ENCODE data around the gene UCP1.
A peak's percentile ranks its signal among the peaks of the same experiment; 100 is the strongest.

UCP1 gene, protein sequence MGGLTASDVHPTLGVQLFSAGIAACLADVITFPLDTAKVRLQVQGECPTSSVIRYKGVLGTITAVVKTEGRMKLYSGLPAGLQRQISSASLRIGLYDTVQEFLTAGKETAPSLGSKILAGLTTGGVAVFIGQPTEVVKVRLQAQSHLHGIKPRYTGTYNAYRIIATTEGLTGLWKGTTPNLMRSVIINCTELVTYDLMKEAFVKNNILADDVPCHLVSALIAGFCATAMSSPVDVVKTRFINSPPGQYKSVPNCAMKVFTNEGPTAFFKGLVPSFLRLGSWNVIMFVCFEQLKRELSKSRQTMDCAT

DNA sequence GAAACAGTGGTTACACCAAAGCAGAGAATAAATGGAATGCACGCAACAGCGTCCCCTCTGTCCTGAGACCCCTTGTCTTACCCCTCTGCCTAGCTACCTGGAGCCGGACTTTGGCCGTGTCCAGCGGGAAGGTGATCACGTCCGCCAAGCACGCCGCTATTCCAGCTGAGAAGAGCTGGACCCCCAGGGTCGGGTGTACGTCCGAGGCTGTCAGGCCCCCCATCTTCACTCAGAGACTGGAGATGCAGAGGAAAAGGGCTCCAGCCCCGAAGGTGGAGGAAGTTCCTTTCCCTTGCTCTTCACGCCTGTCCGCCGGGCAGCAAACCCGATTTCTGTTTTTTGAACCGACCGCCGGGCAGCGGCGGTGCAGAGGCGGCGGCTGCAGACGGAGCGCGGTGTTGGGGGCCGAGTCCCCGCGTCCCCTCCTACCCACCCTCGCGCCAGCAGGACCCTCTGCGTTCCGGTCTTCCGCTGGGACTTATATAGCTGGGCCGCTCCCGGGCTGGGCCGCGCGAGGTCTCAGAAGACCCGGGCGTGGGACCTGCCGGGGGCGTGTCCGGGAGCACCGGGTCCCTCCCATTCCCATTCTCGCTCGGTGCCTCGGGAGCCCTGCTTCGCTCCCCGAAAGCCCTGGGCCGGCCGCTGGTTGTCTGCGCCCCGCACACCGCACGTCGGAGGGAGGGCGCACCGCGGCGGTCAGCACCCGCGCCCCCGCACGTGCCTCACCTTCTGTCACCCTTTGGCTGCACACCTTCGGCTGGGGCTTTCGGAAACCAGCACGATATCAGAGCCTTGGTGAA lies at the start of gene UCP1:
Gene UCP1 (minus strand): TSS at position 455 of the 800 bp plus-strand sequence. CDS start 232 bp downstream, at position 223.
- DNase-seq, result peak in 1 of 2 experiments; percentile 61

DNA sequence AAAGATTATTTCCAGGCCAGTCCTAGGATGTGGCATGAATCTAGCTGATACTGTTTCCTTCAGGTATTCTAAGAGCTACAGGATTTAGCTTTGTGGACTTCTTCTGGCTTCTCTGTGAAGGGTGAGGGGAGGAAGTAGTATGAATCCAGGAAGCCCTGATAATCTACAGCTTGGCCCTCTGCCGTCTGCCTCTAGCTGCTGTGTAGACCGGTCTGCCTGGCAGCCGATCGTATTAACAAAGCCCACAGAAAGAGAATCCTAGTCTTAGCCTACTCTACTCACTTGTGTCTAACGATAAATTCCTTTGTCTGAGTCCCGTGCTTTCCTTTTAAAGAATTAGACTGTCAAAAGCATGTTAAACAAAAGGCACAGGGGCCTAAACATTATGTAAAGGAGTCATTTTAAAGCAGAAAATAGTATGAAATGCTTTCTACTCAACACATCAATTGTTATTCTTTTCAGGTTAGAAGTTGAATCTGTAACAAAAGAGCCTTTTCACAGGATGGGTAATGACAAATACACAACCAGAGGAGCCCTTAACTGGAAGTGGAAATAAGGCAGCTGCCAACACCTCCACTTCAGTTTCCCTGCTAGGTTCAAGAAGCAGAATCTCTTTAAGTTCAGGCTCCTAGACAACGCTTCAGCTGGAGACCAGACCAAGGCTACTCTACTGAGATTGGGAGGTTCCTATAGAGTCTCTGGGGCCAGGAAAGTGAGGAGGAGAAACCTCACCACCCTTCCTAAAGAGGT lies 48.9 kb upstream of the UCP1 start:
- DNase-seq, result no peak

DNA sequence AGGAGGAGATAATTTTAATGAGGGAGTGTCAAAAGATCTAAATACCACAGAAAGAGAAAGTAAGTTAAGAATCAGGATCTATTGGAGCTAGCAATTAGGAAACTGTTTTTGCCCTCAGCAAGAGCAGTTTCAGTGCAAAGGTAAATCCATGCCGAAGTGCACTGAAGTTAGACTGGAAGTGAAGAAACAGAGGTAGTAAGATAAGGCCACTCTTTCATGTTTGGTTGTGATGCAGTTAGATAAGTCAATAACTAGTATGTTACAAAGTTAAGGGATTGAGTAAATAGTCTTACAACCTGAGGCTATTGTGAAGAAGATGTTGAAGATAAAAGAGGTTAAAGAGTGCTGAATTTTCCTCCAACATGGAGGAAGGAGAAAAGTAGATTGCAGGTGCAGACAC lies 46.7 kb upstream of the UCP1 start:
- DNase-seq, result no peak

DNA sequence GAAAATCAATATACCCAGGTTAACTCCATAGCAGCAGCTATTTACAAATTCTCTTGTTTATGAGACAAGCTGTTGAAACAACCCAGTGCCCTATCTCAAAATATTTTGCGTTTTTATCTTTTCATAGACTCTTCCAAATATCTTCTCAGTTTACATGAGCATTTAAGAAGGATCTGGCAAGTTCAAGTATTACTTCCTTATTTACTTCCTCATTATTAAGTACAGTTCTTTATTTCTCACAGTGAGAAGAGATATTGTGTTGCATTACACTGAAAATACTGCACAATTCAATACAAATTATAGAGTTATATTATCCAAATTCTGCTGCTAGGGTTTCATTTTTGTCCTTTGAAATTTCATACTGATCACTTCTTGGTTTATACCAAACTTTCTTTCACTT lies 43.6 kb upstream of the UCP1 start:
- no peak for DNase-seq

DNA sequence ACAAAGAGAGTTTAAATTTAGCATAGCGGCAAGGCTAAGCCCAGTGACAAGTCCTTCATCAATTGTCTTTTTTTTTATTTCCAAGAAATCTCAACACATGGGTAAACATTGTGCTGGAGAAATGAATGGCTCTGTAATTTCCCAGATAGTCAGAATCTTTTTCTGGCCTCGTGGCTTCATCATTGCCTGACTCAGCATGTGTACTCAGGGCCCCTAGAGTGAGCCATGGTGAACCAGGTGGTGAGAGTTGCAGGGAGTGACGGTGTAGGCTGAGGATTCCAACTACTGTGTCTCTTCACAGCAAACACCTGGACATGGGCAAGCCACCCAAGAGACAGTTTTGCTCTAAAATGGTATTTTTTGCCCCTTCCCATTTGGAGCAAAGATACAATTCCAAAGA lies 43.1 kb upstream of the UCP1 start:
- DNase-seq, result no peak

DNA sequence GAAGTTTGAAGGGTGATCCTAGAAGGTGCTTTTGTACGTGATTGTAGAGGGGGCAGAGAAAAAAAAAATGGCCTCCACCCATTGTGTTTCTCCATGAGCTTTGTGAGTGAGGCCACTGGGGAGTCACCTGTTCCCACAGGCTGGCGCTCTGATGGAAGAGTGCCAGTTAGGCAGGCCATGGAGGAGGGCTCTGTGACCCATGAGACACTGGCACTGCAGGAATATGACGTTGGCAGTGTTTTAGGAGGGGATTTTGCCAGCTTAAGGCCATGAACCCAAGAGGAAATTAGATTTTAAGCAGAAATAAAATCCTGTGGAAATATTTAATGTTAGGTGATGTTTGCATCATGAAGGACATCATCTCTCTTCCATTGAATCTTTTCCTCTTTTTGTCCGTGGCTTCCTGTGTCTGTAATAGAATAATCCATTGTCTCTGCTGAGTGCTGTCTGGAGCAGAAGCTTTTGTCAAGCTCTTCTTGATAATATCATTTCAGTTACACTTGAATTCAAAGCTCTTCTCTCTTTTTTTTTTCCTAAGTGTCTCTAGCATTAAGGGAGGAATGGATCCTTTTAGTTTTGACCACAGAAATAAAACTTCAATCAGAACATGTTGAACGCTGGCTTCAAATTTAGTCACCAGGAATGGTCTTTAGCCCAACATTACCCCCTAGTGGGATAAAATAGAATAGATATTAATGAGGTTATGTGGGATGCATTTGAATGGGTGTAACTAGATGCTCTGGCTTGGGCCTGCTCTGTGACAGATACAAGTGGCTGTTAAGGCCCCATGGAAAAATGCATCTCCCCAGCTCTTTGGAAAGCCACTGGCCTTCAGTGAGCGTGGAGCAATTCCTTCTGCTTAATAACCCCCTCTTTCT lies 41.0 kb upstream of the UCP1 start:
- DNase-seq, result peak; percentile 61 to 87

DNA sequence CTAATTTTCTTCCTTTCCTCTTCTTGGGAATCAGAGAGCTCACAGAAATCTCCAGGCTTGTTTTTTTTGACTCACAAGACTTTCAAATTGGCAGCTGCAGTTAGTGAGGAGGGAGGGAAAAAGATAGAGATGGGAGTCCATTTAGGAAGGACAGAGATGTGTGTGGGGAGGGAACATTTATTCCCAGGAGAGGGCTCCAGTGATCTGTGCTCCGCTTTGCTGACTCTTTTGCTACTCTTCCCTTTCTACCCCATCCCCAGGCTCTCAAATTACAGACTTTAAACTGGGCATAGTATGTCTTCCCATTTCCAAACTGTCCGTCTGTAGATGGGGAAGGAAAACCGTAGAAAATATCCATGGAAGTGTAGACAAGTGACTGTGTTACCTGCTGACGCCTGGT lies 39.1 kb upstream of the UCP1 start:
- DNase-seq, result no peak

DNA sequence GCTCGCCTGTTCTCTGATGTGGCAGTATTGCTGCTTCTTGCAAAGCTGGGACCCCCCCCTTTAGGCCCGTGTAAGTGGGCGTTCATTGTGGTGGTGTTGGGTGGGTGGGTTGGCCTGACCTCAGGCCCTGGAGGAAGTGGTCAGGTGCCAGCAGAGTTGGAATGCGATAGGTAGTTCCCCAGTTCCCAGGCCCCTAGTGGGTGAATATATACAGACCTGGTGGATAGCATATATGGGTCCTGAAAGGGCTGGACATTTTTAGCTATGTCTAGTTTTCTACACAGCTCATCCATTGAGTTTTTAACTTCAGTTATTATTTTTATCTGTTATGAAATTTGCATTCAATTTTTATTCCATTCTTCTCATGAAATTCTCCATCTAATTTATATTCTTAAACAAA lies 35.8 kb upstream of the UCP1 start:
- DNase-seq, result no peak

DNA sequence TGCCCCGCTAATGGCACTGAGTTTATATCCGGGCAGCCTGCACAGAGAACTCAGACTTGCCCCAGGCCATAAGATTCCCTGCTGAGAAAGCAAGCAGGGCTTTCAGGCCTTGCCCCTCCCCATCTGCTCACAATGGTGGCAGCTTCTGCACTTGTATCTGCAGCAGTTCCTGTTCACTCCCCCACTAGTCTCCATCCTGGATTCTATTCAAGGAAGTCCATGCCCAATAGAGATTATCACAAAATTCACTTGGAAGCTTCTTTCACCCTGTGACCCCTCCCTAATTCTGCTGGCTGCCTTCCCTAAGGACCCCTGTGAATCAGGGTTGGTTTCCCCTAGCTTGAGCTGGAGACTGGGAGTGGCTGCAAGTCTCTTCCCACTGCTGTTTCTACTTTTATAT lies 34.5 kb upstream of the UCP1 start:
- DNase-seq, result no peak

DNA sequence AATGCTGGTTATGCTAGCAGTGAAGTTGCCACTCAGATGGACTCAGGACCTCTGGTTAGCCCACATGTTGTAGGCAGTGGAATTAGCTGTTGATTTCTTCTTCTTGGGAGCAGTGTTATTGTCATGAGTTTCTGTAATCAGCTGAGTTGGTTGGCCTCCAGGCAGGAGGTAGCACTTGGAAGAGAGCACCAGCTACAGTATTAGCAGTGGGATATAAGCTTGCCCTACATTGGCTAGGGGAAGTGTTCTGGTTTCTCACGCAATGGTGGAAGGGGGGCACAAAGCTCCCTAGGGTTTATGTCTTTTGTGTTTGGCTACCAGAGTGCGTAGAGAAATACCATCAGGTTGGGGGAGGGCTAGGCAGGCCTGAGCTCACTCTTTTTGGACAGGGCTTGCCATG lies 34.0 kb upstream of the UCP1 start:
- no peak for DNase-seq

DNA sequence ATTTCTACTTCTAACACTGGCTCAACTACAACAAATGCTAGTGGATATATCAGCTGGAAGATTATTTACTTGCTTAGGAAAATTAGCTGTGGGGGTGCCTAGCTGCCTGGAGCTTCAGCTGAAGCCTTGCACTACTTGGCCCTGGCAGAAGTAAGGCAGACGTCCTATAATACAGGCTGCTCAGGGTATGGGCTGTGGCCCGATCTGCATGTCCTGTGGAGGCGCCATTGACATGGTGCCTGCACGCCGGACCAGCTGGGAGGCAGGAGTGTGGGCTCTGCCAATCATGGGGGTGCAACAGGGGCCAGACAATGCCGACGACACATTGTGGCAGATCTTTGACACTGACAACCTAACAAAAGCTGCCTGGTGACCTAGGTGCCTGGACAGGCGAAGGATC lies 31.6 kb upstream of the UCP1 start:
- peak; percentile 65 to 89 for DNase-seq

DNA sequence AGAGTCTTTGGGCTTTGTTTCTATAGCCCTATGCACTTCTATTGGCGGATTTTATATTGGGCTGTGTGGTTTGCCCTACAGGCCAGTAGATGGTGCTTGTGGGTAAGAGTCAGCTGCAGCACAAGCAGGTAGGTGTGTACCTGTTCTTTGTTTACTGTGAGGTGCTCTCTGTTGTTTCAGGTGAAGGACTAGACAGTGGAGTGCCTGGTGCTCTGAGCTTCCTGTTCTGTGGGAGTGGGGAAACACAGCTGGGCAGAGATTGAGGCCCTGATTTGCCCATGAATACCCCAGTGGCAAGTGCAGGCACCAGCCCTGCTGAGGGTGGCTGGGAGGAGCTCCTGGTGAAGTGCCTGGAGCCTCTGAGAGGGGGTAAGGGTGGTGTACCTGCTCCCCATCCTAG lies 26.3 kb upstream of the UCP1 start:
- DNase-seq, result peak; percentile 52 to 71

DNA sequence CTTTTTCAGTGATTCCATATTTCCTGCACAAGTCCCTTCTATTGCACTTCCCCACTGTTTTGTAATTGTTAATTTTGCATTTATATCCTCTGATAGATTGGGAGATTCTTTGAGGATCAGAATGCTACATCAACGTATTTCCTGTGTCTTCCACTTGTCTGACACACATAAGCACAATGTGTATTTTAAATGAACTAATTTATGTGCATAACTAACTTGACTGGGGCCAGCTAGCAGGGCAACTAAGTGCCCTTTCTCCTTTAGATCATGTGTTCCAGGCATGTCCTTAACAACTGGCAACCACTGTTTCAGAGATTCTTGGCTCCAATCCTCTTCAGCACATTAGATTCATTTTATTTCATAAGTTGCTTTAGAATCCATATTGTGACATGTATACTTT lies 15.7 kb upstream of the UCP1 start:
- DNase-seq, result no peak

DNA sequence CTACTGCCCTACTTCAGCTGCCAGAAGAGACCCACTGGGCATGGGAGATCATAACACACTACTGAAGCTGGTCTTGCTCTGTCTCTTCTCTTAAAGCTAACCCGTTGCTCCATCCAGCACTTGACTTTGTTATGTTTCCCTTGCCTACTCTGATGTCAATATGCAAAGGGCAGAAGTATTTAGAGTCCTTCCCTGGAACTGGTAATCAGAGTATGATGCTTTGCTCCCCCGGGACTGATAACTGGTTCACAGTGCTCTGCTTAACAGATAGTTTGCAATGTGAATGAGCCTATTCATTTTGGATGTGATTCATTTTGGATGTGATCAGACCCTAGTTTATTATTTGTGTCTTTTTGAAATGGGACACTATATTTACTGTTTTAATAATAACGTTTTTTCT lies 12.3 kb upstream of the UCP1 start:
- peak; percentile 57 to 64 for DNase-seq

DNA sequence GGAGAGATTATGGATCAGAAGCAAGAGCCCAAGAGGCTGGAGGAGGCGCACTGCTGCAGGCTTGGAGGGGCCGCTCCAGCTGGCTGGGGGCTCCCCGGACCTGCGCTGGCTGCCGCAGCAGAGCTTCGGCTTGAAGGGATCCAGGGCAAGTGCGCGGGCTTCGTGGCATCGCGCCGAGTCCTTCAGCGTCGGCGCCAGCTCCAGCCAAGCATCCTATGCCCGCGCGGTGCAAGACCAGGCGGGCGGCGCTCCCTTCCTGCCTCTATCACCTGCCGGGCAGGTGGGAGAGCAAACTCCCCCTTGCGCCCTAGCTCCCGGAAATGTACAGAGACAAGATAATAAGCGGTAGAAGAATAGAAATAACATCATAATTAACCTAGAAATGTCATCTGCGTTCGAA lies 10.5 kb upstream of the UCP1 start:
- peak in 1 of 2 experiments; percentile 57 for DNase-seq

DNA sequence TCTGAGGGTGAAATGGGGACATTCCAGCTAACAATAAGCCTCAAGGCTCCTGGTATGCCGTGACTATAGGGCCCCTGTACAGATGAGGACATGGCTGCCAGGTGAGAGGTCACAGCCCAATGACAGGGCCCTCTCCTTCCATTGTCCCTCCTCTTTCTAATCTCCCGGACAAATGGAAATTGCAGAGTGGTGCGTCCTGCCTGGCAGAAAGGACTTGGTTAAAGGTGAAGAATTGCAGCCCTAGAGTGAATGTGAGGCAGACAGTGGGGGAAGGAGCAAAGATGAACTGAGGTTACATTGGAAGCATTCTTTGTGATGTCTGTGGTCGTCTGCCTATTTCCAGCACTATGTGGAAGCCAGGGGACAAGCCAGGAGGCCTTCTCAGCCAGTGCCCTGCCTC lies 6.7 kb upstream of the UCP1 start:
- DNase-seq, result no peak

DNA sequence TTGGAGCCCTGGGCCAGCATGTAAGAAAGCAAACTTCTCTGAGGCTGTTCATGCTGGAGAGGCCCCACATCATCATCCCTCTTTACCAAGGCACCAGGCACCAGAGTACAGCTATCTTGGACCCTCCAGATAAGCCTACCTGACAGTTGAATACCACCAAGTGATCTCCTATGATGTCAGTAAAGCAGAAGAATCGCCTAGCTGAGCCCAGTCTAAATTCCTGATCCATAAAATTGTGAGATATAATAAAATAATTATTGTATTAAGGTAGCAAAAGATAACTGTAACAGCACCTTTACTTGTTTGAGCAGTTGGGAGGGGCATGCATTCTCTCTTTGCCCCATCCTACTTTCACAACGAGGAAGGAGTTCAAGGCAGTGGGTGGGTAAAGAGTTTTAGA lies 2.9 kb upstream of the UCP1 start:
- DNase-seq, result no peak

DNA sequence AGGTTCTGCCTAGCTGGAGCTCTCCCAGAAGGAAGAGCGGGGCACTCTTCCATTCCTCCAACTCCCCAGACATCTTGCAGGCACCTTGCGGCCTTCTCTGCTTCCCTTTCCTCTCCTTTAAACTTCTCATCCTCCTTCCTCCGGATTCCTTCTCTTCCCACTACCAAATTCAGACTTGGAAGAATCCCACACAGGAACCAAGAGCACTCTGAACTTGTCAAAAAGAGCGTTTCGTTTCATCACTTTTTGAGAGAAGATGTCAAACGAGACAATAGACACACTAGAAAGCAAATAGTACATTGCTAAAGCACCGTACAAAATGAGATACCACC lies 512 bp upstream of the UCP1 start:
- DNase-seq, result no peak

DNA sequence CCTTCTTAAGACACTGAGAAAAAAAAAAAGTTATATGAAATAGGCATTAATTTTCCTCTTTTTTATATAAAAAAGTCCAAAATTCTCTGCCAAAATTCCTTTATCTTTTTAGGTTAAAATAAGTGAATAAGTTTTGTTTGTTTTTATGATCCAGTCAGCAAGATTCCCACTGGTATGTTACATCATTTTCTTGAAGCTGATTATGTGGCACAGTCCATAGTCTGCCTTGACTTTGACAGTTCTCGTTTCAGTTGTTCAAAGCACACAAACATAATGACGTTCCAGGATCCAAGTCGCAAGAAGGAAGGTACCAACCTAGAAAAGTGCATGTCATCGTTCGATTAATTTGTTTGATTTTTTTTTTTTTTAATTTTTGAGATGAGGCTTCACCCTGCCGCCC lies 9.1 kb downstream of the UCP1 start:
- DNase-seq, result no peak

DNA sequence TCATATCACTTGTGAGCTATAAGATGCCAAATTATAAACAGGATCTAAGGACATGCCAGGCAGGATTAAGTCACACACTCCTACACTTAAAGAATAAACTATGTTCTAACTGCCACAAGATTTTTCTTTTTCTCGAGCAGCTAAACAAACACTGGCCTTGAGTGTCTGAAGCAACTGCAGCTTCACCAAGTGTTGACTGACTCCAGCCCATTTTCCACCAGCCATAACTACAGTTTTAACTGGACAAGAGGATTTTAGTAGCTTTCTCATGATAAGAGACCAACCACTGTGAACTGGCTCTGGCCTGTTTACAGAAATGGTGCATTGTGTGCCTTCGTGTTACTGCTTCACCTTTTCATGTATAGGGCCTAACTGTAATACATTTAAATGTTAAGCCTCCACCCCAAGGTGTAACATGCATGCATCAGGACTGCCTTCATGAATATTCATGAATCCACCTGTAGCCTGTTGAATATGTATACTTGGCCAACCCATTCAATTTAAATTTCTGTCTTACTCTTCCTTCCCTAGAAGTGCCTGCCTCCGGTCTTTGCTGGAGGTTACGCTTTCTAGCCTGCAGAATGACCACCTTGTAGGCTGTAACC lies 10.8 kb downstream of the UCP1 start:
- DNase-seq, result peak in 1 of 2 experiments; percentile 4

DNA sequence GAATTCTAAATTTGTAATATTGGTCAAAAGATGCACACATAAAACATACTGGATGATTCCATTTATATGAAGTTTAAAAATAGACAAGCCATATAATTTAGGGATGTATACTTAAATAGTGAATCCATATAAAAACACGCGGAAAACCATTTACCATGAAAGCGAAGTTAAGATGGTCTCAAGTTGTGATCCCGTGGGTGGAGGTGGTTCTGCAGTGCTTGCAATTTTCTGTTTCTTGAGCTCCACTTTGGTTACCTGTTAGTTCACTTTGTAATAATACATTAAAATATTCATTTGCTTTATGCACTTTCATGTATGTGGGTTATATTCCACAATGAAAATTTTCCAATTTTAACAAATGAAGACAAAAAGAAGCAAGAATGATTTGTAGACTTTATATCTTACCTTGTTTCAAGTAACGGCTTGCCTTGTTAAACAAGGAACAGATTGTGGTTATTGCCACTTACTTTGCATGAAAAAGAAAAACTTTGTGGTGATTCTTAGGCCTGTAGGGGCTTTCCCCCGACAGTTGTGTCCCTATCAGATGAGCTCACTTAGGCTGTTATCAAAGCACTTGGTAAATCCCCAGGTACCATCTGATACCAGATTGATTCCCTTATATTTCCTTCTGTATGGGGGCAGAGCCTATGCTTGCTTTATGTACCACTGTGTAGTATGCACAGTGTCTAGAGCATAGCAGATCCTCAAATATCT lies 12.2 kb downstream of the UCP1 start:
- no peak for DNase-seq

All from NCI-H526 (cell line).